Neural progenitor cell (in vitro differentiated cells): ENCODE data around the gene SH2D2A.

Experiments used
- CTCF ChIP-seq: fragments of 200-600 bp; sonication (generic); IDR thresholded peaks from 2 replicates; pipeline ENCODE4 v1.5.1; 2017; ENCODE audit warnings: antibody characterized with exemption, mild to moderate bottlenecking
- EZH2phosphoT487 ChIP-seq: fragments of 200-600 bp; sonication (generic); IDR thresholded peaks from 2 replicates; pipeline ENCODE4 v1.6.1; 2017; ENCODE audit warnings: antibody characterized with exemption

DNA sequence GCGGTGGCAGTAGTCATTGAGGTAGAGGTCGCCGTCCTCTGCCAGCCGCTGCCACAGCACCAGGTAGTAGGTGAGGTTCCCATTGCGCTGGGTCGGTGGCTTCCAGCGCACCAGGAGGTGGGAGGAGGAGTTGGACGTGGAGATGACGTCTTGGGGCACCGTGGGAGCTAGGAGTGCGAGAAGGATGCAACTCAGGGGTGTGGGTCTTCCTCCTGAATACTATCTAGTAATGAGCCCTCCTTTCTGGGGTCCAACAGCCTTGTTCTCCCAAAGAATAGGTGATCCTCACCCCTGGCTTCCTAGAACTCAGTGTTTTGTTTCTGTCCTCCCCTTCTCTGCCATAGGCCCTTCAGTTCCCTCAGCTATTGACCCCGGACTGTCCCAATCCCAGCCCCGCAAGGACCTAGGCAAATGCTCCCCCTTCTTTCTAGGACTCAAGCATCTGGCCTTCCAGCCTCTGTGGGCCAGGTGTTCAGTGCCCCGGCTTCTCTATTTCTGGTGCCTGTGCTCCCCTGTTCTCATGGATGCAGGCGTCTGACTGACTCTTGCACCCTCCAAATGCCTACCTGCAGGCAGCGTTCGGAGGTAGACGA lies 29.4 kb upstream of the SH2D2A start:
- TF ChIP-seq CTCF (no peak), EZH2phosphoT487 (peak; percentile 60)
